Skeletal muscle satellite cell (primary cell): ENCODE measurements around the gene PALM2AKAP2.
"Not testable (repeated sequence)": the region's sequence is repeated elsewhere in the genome, so short reads cannot be mapped to it uniquely, and the experiment has no call there.

Experiments used
- H3K27me3 ChIP-seq: 2 replicates; pipeline ENCODE4 v1.7.0; 2013; ENCODE audit warnings: low read length; ENCODE audit not compliant: control insufficient read depth, insufficient read depth
- H3K36me3 ChIP-seq: 2 replicates; pipeline ENCODE4 v1.7.0; 2013; ENCODE audit warnings: mild to moderate bottlenecking, control low read depth, low read length; ENCODE audit not compliant: insufficient read depth
- H3K4me1 ChIP-seq: 2 replicates; pipeline ENCODE4 v1.7.0; 2013; ENCODE audit warnings: low read length; ENCODE audit not compliant: control insufficient read depth, insufficient read depth
- H3K4me2 ChIP-seq: 2 replicates; pipeline ENCODE4 v1.7.0; 2013; ENCODE audit warnings: mild to moderate bottlenecking, low read length
- H3K4me3 ChIP-seq: 2 replicates; pipeline ENCODE4 v1.7.0; 2013; ENCODE audit warnings: low read length
- H3K9ac ChIP-seq: 2 replicates; pipeline ENCODE4 v1.7.0; 2013; ENCODE audit warnings: mild to moderate bottlenecking, low read depth, low read length, moderate library complexity
- H3K9me3 ChIP-seq: replicated peaks from 2 replicates; pipeline ENCODE4 v1.7.0; 2013; ENCODE audit warnings: mild to moderate bottlenecking, control low read depth, low read length

Gene PALM2AKAP2

DNA sequence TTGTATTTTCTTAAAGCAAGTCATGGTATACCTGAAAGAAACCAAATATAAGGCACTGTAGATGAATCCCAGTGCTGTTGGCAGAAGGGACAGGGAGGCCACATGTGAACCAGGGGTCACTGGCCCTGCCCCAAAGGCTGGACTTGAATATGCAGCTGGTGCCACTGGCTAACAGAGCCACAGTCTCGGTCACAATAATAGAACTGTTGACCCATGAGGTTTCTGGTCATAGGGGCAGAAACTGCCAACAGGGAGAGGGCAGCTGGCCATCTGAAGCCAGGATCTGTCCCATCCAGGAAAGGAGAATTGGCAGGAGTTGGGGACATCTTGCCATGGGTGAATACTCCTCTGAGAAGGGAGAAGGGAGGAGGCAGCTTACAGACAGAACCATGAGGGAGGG, 31.9 kb downstream of the PALM2AKAP2 start:
- no peak overlapping the region for H3K9ac ChIP-seq
- H3K27me3 ChIP-seq, result no peaks in the 10 kb centered on the region
- no peak overlapping the region for H3K4me3 ChIP-seq
- no peaks in the 10 kb centered on the region for H3K36me3 ChIP-seq
- peaks cover 26% of the 10 kb centered on the region for H3K4me1 ChIP-seq
- H3K4me2 ChIP-seq, result no peak overlapping the region
- no peaks in the 10 kb centered on the region for H3K9me3 ChIP-seq

DNA sequence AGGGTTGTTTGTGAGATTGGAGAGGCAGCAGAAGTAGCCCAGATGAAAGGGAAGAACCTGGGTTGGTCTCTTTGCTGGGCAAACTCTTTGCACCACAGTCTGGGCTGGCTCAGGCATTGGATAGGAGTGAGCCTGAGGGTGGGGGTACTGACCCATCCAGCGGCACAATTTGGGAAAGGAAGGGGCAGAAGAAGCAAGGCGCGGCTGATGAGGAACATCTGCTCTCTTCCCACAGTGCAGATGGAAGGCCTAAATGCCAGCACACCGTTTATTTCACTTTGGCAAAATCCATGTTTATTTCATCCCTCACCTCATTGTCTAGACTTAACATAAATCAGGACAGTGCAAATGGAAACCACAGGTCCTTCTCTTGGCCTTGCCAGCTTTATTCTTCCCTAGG, 32.3 kb downstream of the PALM2AKAP2 start:
- H3K4me2 ChIP-seq, result no peak overlapping the region
- no peak overlapping the region for H3K4me3 ChIP-seq
- no peaks in the 10 kb centered on the region for H3K27me3 ChIP-seq
- peaks cover 26% of the 10 kb centered on the region for H3K4me1 ChIP-seq
- no peaks in the 10 kb centered on the region for H3K36me3 ChIP-seq
- H3K9me3 ChIP-seq, result no peaks in the 10 kb centered on the region
- no peak overlapping the region for H3K9ac ChIP-seq

DNA sequence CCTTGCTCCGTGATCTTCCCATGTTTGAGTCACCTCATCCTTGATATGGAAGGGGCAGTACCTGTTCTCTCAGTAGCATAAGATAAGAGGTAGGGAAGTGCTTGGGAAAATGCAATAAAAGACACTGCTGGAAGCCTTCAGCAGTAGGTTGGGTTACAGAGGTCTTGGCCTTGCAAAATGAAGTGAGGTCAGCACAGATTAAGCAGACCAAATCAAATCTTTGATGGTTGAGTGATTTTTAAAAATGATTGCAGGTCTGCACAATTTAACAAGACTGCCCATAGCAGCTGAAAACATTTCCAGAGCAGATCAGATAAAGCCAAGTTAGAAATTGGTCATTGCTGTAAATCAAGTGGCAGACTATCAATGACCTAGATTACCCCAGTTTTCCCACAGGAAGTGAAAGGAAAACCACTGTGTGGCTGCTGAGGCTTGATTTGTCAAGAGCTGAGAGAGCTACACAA, 32.9 kb downstream of the PALM2AKAP2 start:
- Histone ChIP-seq H3K36me3 (no peaks in the 10 kb centered on the region), H3K27me3 (no peaks in the 10 kb centered on the region), H3K4me3 (no peak overlapping the region), H3K9me3 (no peaks in the 10 kb centered on the region), H3K4me2 (no peak overlapping the region), H3K4me1 (peaks cover 31% of the 10 kb centered on the region), H3K9ac (no peak overlapping the region)

DNA sequence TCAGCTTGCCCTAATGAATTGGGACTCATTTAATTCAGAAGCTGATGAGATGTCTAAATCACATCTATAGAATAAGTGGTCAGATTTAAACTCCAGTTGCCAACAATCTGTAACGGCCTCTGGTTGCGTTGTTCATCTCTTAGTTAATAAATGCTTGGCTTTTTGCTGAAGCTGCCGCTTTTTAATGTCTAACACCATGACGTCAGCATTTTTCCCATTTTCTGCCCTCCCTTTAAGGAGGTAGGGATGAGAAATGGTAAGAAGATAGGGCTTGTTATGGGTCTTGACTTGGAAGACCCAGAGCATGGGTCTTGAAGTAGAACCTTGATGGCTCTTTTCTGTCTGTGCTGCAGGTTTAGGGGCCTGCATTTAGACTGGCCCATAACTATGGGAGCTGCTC, 33.3 kb downstream of the PALM2AKAP2 start:
- H3K4me1 ChIP-seq, result peaks cover 35% of the 10 kb centered on the region
- H3K9ac ChIP-seq, result no peak overlapping the region
- no peaks in the 10 kb centered on the region for H3K27me3 ChIP-seq
- no peaks in the 10 kb centered on the region for H3K36me3 ChIP-seq
- H3K4me3 ChIP-seq, result no peak overlapping the region
- no peak overlapping the region for H3K4me2 ChIP-seq
- H3K9me3 ChIP-seq, result no peaks in the 10 kb centered on the region

DNA sequence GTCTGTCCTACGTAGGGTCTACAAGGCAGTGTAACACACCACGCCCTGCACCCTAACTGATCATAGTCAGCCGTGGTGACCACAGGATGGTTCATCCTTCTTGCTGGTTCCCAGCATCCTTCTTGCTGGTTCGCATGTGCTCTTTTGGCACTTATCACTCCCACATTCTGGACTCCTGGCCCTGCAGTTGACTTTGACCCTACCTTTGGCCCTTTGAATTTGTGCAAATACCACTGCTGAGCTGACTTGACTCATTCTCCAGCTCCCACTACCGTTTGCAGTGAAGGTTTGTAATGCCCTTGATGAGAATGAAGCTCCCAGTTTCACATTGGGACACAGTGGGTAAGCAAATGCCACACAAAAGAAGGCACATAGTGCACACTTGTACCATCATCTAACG, 33.8 kb downstream of the PALM2AKAP2 start:
- no peaks in the 10 kb centered on the region for H3K27me3 ChIP-seq
- H3K36me3 ChIP-seq, result no peaks in the 10 kb centered on the region
- no peak overlapping the region for H3K9ac ChIP-seq
- peaks cover 39% of the 10 kb centered on the region for H3K4me1 ChIP-seq
- H3K9me3 ChIP-seq, result no peaks in the 10 kb centered on the region
- H3K4me2 ChIP-seq, result no peak overlapping the region
- H3K4me3 ChIP-seq, result no peak overlapping the region

DNA sequence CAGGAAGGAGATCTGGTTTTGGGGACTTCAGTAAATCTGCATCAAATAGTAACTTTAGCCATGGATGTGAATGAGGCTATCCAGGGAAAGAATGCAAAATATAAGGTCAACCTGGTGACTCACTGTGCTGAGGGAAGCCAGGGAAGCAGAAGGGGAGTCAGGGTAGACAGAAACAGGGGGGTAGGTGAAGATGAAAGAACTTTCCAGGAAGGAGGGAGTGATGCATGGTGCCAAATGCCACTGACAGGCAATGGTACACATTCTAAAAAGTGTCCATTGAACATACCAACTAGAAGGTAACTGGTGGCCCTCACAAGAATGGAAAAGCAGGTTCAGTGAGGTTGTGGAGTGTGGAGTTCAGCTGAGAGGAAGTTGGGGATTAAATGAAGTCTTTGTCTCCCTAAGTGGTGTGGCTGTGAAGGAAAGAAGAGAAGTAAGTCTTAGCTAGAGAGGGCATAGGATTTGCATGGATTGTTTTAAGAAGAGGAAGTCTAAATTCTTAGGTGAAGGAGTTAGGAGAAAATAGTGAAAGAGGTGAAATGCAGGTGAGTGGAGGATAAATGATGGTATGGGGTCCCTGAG, 35.5 kb downstream of the PALM2AKAP2 start:
- Histone ChIP-seq H3K9ac (peak overlapping the region; percentile 58), H3K4me1 (peaks cover 39% of the 10 kb centered on the region), H3K36me3 (no peaks in the 10 kb centered on the region), H3K9me3 (no peaks in the 10 kb centered on the region), H3K4me3 (no peak overlapping the region), H3K27me3 (no peaks in the 10 kb centered on the region), H3K4me2 (peak overlapping the region; percentile 2)

DNA sequence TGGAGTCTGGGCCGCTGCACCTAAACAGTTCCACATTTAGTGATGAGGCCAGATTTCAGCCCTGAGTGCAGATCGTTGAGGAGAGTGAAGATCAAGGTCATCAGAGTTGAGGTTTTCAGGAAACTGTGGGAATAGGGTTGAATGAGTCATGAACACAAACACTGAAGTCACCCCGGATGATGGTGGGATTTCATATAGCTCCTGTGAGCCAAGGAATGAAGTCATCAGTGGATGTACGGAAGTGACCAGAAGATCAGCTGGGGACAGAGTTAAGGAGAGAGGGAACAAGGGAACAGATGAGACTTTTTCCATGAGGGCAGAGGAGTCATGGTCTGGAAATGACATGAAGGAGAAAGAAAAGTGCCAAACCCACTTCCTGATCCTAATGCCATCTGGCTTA, 36.5 kb downstream of the PALM2AKAP2 start:
- H3K4me3 ChIP-seq, result peak overlapping the region; percentile 21

DNA sequence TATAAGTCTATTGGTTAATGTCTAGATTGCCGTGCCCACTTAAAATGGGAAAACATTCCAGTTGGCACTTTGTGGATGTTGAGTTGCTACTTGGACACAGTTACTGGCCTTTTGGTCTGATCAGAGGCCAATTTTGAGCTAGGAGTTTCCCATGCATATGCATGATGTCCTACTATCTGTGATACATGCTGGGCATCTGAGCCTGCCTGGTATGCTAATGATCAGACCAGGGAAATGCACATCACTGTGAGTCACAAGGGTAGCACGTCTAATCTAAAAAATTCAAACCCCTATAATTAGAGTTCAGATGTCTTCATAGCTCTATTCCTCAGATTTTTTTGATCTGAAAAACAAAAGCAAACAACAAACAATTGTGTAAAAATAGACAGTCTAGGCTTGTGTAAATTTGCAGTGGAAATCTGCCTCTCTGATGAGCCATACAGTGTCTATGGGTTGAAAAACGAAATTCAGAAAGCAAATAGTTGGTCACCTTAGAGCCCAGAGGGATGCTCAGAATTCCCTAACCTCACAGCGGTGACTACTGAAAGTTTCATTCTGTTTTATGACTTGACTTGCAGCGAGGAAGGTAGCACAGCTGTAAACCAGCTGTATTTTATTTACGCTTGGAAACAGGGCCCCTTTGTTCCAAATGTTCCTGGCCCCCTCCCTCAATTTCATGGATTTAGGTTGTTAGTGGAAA, 37.3 kb downstream of the PALM2AKAP2 start:
- H3K27me3 ChIP-seq, result no peaks in the 10 kb centered on the region
- peak overlapping the region; percentile 61 for H3K4me2 ChIP-seq
- H3K9me3 ChIP-seq, result no peaks in the 10 kb centered on the region
- H3K9ac ChIP-seq, result peak overlapping the region; percentile 75
- H3K4me1 ChIP-seq, result peaks cover 48% of the 10 kb centered on the region
- H3K36me3 ChIP-seq, result no peaks in the 10 kb centered on the region
- peak overlapping the region; percentile 40 for H3K4me3 ChIP-seq

More for the DNA sequence above, 36.5 kb downstream of the PALM2AKAP2 start:
- H3K36me3 ChIP-seq, result no peaks in the 10 kb centered on the region
- H3K27me3 ChIP-seq, result no peaks in the 10 kb centered on the region
- H3K9me3 ChIP-seq, result no peaks in the 10 kb centered on the region
- H3K4me2 ChIP-seq, result peak overlapping the region; percentile 61
- peaks cover 41% of the 10 kb centered on the region for H3K4me1 ChIP-seq
- peak overlapping the region; percentile 75 for H3K9ac ChIP-seq

DNA sequence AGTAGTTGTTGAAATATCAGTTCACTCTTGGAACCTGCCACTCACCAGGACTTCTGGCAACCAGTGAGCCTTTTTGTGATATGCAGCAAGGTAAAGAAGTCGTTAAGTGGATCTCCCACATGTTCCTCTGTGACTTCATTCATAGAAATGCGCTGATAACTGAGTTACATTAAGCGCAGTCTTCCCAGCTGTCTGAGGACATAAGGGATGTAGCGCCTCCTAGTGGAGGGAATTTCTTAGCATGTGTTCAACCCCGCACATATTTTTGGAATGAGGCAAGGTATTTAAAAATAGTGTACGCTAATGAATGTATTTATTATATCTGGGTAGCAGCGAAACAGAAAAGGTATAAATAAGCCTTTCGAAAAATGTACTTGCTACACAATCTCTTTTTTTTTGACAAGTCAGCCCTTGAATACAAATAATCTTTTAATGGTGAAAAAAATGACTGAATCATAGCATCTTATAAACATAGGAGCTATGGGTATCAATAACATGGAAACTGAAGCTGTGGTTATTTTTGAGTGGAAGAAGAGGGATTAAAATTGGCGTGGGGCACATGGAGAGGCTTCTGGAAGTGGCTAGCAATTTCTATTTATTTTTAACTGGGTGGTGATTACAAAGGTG, 38.0 kb downstream of the PALM2AKAP2 start:
- Histone ChIP-seq H3K9me3 (no peaks in the 10 kb centered on the region), H3K27me3 (no peaks in the 10 kb centered on the region), H3K4me3 (peak overlapping the region; percentile 40), H3K36me3 (no peaks in the 10 kb centered on the region), H3K4me1 (peaks cover 48% of the 10 kb centered on the region), H3K4me2 (peak overlapping the region; percentile 69), H3K9ac (peak overlapping the region; percentile 75)

DNA sequence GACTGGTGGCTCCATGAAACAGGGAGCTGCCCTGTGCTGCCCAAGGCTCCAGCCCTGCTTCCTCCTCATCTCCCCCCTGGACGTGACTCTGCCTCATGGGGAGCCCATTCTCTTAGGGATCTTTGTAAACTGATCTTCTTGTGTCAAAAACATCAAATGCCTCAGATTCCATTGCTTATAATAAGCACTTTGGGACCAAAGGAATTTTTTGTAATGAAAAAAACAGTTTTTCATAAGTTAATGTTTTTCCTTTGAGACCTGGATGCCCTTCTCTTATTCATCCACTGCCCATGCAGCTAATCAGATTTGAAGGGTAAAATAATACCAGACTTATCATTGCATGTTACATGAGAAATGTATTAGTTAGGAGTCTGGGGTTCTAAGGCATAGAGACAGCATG, 41.7 kb downstream of the PALM2AKAP2 start:
- Histone ChIP-seq H3K9ac (no peak overlapping the region), H3K4me2 (no peak overlapping the region), H3K4me1 (peaks cover 27% of the 10 kb centered on the region), H3K36me3 (no peaks in the 10 kb centered on the region), H3K4me3 (no peak overlapping the region), H3K27me3 (no peaks in the 10 kb centered on the region), H3K9me3 (no peaks in the 10 kb centered on the region)

DNA sequence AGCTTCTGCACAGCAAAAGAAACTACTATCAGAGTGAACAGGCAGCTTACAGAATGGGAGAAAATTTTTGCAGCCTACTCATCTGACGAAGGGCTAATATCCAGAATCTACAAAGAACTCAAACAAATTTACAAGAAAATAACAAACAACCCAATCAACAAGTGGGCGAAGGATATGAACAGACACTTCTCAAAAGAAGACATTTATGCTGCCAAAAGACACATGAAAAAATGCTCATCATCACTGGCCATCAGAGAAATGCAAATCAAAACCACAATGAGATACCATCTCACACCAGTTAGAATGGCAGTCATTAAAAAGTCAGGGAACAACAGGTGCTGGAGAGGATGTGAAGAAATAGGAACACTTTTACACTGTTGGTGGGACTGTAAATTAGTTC, 45.4 kb downstream of the PALM2AKAP2 start:
- not testable (repeated sequence) for H3K9me3 ChIP-seq, H3K9ac ChIP-seq, H3K4me2 ChIP-seq, H3K36me3 ChIP-seq, H3K4me3 ChIP-seq, H3K4me1 ChIP-seq, H3K27me3 ChIP-seq
